NCI-H82 (cell line): Measurements from ENCODE around the gene APOBEC2.

ENCODE experiments used
- DNase-seq: peaks from one replicate; lab custom pipeline; 2025; lab: John Stamatoyannopoulos, UW

APOBEC2 gene

DNA sequence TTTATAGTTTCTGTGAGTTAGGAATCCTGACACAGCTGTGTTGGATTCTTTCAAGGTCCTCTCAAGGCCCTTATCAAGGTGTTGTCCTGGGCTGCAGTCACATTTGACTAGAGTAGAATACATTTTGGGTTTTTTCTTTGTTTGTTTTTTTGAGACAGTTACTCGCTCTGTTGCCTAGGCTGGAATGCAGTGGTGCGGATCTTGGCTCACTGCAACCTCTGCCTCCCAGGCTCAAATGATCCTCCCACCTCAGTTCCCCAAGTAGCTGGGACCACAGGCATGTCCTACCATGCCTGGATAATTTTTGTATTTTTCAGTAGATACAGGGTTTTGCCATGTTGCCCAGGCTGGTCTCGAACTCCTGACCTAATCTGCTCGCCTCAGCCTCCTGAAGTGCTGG lies 35.4 kb downstream of the APOBEC2 start:
- no peak for DNase-seq

DNA sequence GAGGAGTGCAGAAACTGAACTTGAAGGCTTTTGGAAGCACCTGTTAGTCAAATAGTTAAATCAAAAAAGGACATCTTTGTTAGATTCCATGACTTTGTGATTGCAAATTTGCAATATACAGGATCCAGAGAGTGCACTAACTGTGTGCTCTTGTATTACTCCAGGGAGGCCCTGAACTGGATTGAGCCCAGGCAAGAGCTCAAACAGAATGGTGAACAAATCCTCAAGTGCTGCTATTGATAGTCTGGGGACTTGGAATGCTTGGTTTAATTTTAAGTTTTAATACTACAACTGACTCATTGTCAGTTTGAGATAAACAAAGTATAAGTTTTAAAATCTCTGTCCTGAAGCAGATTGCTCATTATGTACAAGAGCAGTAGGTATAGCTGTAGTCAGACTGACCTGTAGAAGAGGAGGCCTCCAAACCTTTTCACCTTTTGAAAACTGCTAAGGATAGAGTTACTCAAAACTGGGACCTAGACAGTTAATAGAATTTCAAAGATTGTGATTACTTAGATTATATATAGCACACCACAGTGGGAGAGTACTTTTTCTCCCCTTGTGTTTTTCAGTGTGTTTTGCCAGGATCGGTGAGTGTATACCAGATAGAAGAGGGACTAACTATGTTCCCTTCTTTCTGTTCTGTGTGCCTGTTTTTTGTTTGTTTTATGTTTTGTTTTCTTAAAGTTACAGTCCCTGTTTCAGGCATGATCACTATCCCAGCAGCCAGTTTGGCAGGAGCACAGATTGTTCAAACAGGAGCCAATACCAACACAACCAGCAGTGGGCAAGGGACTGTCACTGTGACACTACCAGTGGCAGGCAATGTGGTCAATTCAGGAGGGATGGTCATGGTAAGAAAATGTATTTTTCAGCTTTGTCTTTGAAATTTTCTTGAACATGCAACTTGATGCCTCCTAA lies 38.1 kb downstream of the APOBEC2 start:
- no peak for DNase-seq

- peak; percentile 36 for DNase-seq
These were observed 39.6 kb downstream of the APOBEC2 start for GRCh38 chr6:41092421-41093140.

- no peak for DNase-seq
These were observed 40.7 kb downstream of the APOBEC2 start for GRCh38 chr6:41093729-41094128.

DNA sequence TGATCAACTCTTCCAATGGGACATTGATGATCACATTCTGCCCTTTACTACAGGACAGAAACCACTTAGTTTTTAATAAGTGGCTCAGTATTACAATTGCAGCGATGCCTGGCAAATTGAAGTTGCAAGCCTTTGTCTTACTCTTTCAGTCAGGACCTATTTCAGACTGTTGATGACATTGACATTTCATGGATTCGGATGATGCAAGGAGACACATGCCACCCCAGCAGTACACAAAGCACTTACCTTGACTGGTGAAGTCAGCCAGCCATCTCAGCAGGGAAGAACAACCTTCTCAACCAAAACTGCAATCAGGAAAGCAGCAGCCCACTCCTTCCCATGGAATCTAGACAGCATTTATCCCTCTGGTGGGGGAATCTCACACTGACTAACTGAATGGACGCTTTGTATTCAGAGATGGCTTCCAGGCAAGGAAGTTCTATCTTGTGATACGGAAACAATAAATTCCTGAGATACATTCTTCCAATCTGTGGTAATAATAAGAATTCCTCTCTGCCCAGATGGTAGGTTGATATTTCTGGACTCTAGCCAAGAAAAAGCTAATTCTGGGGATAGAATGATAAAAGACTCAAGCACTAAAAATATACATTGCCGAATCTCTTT lies 44.6 kb downstream of the APOBEC2 start:
- DNase-seq = no peak

DNA sequence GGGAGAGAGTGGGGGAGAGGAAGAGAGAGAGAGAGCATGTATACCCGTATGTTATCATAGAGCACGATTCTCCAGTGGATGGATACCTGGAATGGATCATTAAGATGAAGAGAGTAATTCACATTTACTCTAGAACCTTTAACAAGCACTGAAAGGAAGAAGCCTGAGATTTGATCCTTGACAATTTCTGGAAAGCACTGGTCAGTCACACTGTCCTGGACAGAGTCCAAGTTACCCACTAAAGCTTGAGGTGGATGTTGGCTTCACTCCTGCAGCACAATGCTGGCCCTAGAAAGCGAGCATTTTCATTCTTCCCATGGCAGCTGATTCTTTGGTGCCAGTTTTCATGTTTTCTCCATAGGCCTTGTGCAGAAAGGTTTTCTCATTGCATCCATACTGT lies 45.4 kb downstream of the APOBEC2 start:
- no peak for DNase-seq

DNA sequence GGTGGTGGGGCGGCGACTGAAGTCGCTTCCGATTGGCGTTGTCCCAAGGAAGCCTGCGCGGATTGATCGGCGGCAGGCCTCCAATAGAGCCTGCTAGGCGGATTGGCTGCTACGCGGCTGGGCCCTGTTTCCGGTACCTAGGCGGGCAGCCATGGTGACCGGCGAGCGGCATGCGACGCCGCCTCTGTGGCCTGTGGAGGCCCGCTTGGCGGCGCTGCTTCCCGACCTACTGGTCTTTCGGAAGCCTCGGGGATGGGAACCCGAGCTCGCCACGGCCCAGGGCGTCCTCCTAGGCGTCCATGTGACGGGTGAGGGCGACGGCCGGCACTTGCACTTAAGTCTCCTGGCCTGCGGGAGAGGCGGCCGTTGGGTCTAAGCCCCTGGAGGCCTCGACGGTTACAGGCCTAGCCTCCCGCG lies 47.9 kb downstream of the APOBEC2 start:
- no peak for DNase-seq

GRCh38 chr6:41103847-41104246 lies 50.8 kb downstream of the APOBEC2 start:
- no peak for DNase-seq

GRCh38 chr6:41111017-41111416 lies 58.0 kb downstream of the APOBEC2 start:
- no peak for DNase-seq
